HEK293 (cell line): Measurements from ENCODE around the gene RYR2.
"Not testable (repeated sequence)": the region's sequence is repeated elsewhere in the genome, so short reads cannot be mapped to it uniquely, and the experiment has no call there.

ENCODE experiments used
- CTCF ChIA-PET: fragments of 350-600 bp; formaldehyde crosslinking; extraction: SDS; loops from one replicate; lab custom pipeline; 2021; ENCODE audit warnings: antibody characterized with exemption; lab: Yijun Ruan, JAX
- POLR2A ChIA-PET: fragments of 300-600 bp; formaldehyde crosslinking; extraction: SDS; loops from one replicate; lab custom pipeline; 2020; ENCODE audit warnings: antibody characterized with exemption, inconsistent platforms; lab: Yijun Ruan, JAX
- H3K27ac ChIP-seq: fragments of 200-500 bp; sonication (Bioruptor generic); 2 replicates; pipeline ENCODE4 v1.5.1; 2014; ENCODE audit warnings: low read depth, low read length, control low read depth, inconsistent platforms; ENCODE audit errors: extremely low read depth
- H3K36me3 ChIP-seq, 2 experiments: fragments of 200-500 bp in 1 of 2; sonication (Bioruptor generic) in 1 of 2; 1 replicate in 1 of 2; 2 replicates in 1 of 2; pipeline ENCODE4 v1.5.1; 2014 to 2017; ENCODE audit warnings: inconsistent platforms in 2 of 2, low read length in 2 of 2; ENCODE audit not compliant: control insufficient read depth in 2 of 2, insufficient read depth in 1 of 2
- H3K4me1 ChIP-seq: fragments of 200-500 bp; sonication (Bioruptor generic); 2 replicates; pipeline ENCODE4 v1.5.1; 2014; ENCODE audit warnings: mild to moderate bottlenecking, low read length, inconsistent platforms; ENCODE audit not compliant: control insufficient read depth, insufficient read depth
- H3K4me3 ChIP-seq: 2 replicates; pipeline ENCODE4 v1.5.1; 2011; ENCODE audit warnings: low read depth, mild to moderate bottlenecking, control low read depth, low read length, moderate library complexity
- H3K9me3 ChIP-seq: fragments of 200-500 bp; sonication (Bioruptor generic); 2 replicates; pipeline ENCODE4 v1.5.1; 2014; ENCODE audit warnings: low read depth, low read length, inconsistent platforms; ENCODE audit not compliant: control insufficient read depth, insufficient read depth
- HOXC10 ChIP-seq: sonication (generic); formaldehyde crosslinking; IDR thresholded peaks from 2 replicates; pipeline ENCODE4 v1.8.1; 2023; ENCODE audit warnings: mild to moderate bottlenecking, missing genetic modification reagents
- KLF17 ChIP-seq: fragments of 450-650 bp; formaldehyde crosslinking; IDR thresholded peaks from 2 replicates; pipeline ENCODE4 v1.5.1; 2016; ENCODE audit warnings: missing biosample characterization, missing genetic modification characterization
- OSR2 ChIP-seq: fragments of 450-650 bp; formaldehyde crosslinking; IDR thresholded peaks from 2 replicates; pipeline ENCODE4 v1.5.1; 2016; ENCODE audit warnings: missing biosample characterization, missing genetic modification characterization
- ZEB2 ChIP-seq: fragments of 450-650 bp; formaldehyde crosslinking; IDR thresholded peaks from 2 replicates; pipeline ENCODE4 v1.5.1; 2016; ENCODE audit warnings: missing biosample characterization, missing genetic modification characterization
- ZFHX2 ChIP-seq: fragments of 450-650 bp; formaldehyde crosslinking; conservative IDR thresholded peaks from 2 replicates; pipeline ENCODE4 v1.5.1; 2016; ENCODE audit warnings: missing biosample characterization, missing genetic modification characterization
- ZNF146 ChIP-seq: fragments of 450-650 bp; formaldehyde crosslinking; IDR thresholded peaks from 2 replicates; pipeline ENCODE4 v1.5.1; 2016; ENCODE audit warnings: missing biosample characterization, missing genetic modification characterization
- ZNF280D ChIP-seq: fragments of 450-650 bp; formaldehyde crosslinking; IDR thresholded peaks from 2 replicates; pipeline ENCODE4 v1.5.1; 2016; ENCODE audit warnings: missing biosample characterization, missing genetic modification characterization
- ZNF473 ChIP-seq: fragments of 450-650 bp; formaldehyde crosslinking; IDR thresholded peaks from 2 replicates; pipeline ENCODE4 v1.5.1; 2017; ENCODE audit warnings: missing biosample characterization, missing genetic modification characterization
- ZNF580 ChIP-seq: fragments of 450-650 bp; formaldehyde crosslinking; IDR thresholded peaks from 2 replicates; pipeline ENCODE4 v1.5.1; 2016; ENCODE audit warnings: missing biosample characterization, missing genetic modification characterization

The RYR2 gene

GRCh38 chr1:237145379-237146135, 103.6 kb downstream of the RYR2 start:
- Histone ChIP-seq H3K9me3 (no peaks in the 10 kb centered on the region), H3K27ac (no peak overlapping the region), H3K36me3 (no peaks in the 10 kb centered on the region), H3K4me3 (no peak overlapping the region), H3K4me1 (peaks cover 3% of the 10 kb centered on the region; the same call in 1 of the 2 replicates)
- TF ChIP-seq ZNF473 (tag by site-specific recombination) (no peak), ZEB2 (tag by site-specific recombination) (no peak)
- CTCF ChIA-PET = interaction anchor here (0.6 to 1.2 kb wide), 2 partner anchors 9 to 246 kb away, joined by 3 to 4 read pairs; no protein-coding TSS in a partner anchor
- POLR2A ChIA-PET = no interaction called here

GRCh38 chr1:237146241-237146640, 104.3 kb downstream of the RYR2 start:
- Histone ChIP-seq H3K4me3 (no peak overlapping the region), H3K4me1 (peaks cover 3% of the 10 kb centered on the region), H3K36me3 (no peaks in the 10 kb centered on the region), H3K9me3 (no peaks in the 10 kb centered on the region), H3K27ac (no peak overlapping the region)
- POLR2A ChIA-PET = no interaction called here
- CTCF ChIA-PET = interaction anchor here (0.6 to 1.2 kb wide), 2 partner anchors 8 to 9 kb away, joined by 3 read pairs; no protein-coding TSS in a partner anchor
- TF ChIP-seq ZFHX2 (tag by site-specific recombination) (0 out of 2 replicates have a peak, but pooled peaks have one; percentile 17), KLF17 (no peak)

- TF ChIP-seq HOXC10 (CRISPR knock-in tag) = no peak
- TF ChIP-seq OSR2 (tag by site-specific recombination) = no peak
- ChIA-PET CTCF (interaction anchor here (0.6 to 1.4 kb wide), 2 partner anchors 21 to 177 kb away, joined by 3 read pairs; no protein-coding TSS in a partner anchor), POLR2A (no interaction called here)
- Histone ChIP-seq H3K9me3 (no peaks in the 10 kb centered on the region), H3K36me3 (no peaks in the 10 kb centered on the region), H3K27ac (no peak overlapping the region), H3K4me3 (no peak overlapping the region), H3K4me1 (peaks cover 16% of the 10 kb centered on the region)
Observed at GRCh38 chr1:237149857-237150256, 107.9 kb downstream of the RYR2 start.

GRCh38 chr1:237151979-237152378, 110.0 kb downstream of the RYR2 start:
- POLR2A ChIA-PET, CTCF ChIA-PET, H3K9me3 ChIP-seq, H3K27ac ChIP-seq, H3K36me3 ChIP-seq, H3K4me3 ChIP-seq: not testable (repeated sequence)
- H3K4me1 ChIP-seq = peaks cover 16% of the 10 kb centered on the region
- peak; percentile 97 for TF ChIP-seq ZNF580 (tag by site-specific recombination)
- TF ChIP-seq ZNF280D = peak; percentile 46; the same call in 1 of the 2 replicates
- TF ChIP-seq ZNF146 (tag by site-specific recombination) = peak; percentile 99
